CD4-positive, CD25-positive, alpha-beta regulatory T cell (primary cell): ENCODE measurements around the gene APBB2. TPM values are rescaled to one million over a fixed set of nuclear protein-coding genes. Genes with fewer than 3 reads are reported as not detected.

ENCODE experiments used
- ATAC-seq, 2 donors: fragments of 150-1000 bp; cut with Tn5 transposase; one replicate each; pipeline ENCODE4 v1.10.0; 2021; ENCODE audit warnings: low read depth in 2 of 2, moderate number of reproducible peaks in 2 of 2, moderate library complexity in 1 of 2
- DNase-seq, 3 donors: peaks; one replicate each; pipeline versions ENCODE4 v3.0.0 to v3.0.0-alpha.2; 2012 to 2022; ENCODE audit warnings: mixed read lengths in 1 of 3
- H3K27ac ChIP-seq: one replicate; pipeline ENCODE4 v1.7.0; 2013; ENCODE audit warnings: mild to moderate bottlenecking, low read length; ENCODE audit not compliant: insufficient read depth, poor library complexity, severe bottlenecking
- H3K27me3 ChIP-seq: one replicate; pipeline ENCODE4 v1.7.0; 2013; ENCODE audit warnings: low read length; ENCODE audit not compliant: control insufficient read depth, insufficient read depth
- H3K36me3 ChIP-seq: one replicate; pipeline ENCODE4 v1.7.0; 2013; ENCODE audit warnings: mild to moderate bottlenecking, low read length, moderate library complexity; ENCODE audit not compliant: control insufficient read depth, insufficient read depth
- H3K4me1 ChIP-seq: 2 replicates; pipeline ENCODE4 v1.7.0; 2013; ENCODE audit warnings: mild to moderate bottlenecking, low read length; ENCODE audit not compliant: insufficient read depth, control insufficient read depth, poor library complexity, severe bottlenecking
- H3K4me3 ChIP-seq: one replicate; pipeline ENCODE4 v1.7.0; 2013; ENCODE audit warnings: low read depth, mild to moderate bottlenecking, low read length, moderate library complexity
- H3K9me3 ChIP-seq, 2 experiments: 1 replicate in 1 of 2; 2 replicates in 1 of 2; pipeline ENCODE4 v1.7.0; 2013; ENCODE audit warnings: low read length in 2 of 2, mild to moderate bottlenecking in 1 of 2, moderate library complexity in 1 of 2; ENCODE audit not compliant: control insufficient read depth in 2 of 2
- H3K27ac Mint-ChIP-seq, 3 donors: one replicate each; pipeline ENCODE4 v1.8.0; 2020 to 2022; ENCODE audit warnings: mild to moderate bottlenecking in 3 of 3, mixed read lengths in 3 of 3, moderate library complexity in 2 of 3
- H3K27me3 Mint-ChIP-seq: one replicate; pipeline ENCODE4 v1.8.0; 2022; ENCODE audit warnings: mild to moderate bottlenecking, mixed read lengths
- H3K36me3 Mint-ChIP-seq: one replicate; pipeline ENCODE4 v1.8.0; 2020; ENCODE audit warnings: mixed read lengths
- H3K4me1 Mint-ChIP-seq, 4 donors: one replicate each; pipeline ENCODE4 v1.8.0; 2020 to 2022; ENCODE audit warnings: mixed read lengths in 4 of 4, mild to moderate bottlenecking in 1 of 4
- H3K4me3 Mint-ChIP-seq, 4 donors: one replicate each; pipeline ENCODE4 v1.8.0; 2020 to 2022; ENCODE audit warnings: mild to moderate bottlenecking in 4 of 4, mixed read lengths in 4 of 4, moderate library complexity in 3 of 4
- H3K9me3 Mint-ChIP-seq, 7 donors: one replicate each; pipeline ENCODE4 v1.8.0; 2020 to 2022; ENCODE audit warnings: mixed read lengths in 7 of 7, mild to moderate bottlenecking in 3 of 7, moderate library complexity in 2 of 7
- polyA plus RNA-seq, 4 donors: library from polyadenylated mRNA; unstranded; fragments of 300-500 nt; fragmentation: Illumina TruSeq; gene quantifications; one replicate each; pipeline ENCODE4 v1.2.3, GENCODE V29; 2021
- total RNA-seq: library from RNA; stranded (reverse); gene quantifications from one replicate; pipeline ENCODE4 v1.2.3, GENCODE V29; 2022

APBB2 gene
- total and polyA plus RNA-seq, 5 donors from 2014 or later: not detected

- Histone ChIP-seq H3K36me3 (no peaks in the 10 kb centered on the region), H3K27ac (no peak overlapping the region), H3K27me3 (peaks cover 2% of the 10 kb centered on the region), H3K9me3 (no peaks in the 10 kb centered on the region), H3K4me3 (no peak overlapping the region), H3K4me1 (no peaks in the 10 kb centered on the region)
- H3K27ac Mint-ChIP-seq: no peak overlapping the region
- no peaks in the 10 kb centered on the region for H3K36me3 Mint-ChIP-seq
- H3K4me3 Mint-ChIP-seq: no peak overlapping the region
- ATAC-seq (no peak), DNase-seq (no peak)
- H3K27me3 Mint-ChIP-seq: peaks cover 31% of the 10 kb centered on the region
- no peaks in the 10 kb centered on the region for H3K9me3 Mint-ChIP-seq
- H3K4me1 Mint-ChIP-seq: no peaks in the 10 kb centered on the region
Measured at GRCh38 chr4:40789031-40789430, 425.3 kb downstream of the APBB2 start.

DNA sequence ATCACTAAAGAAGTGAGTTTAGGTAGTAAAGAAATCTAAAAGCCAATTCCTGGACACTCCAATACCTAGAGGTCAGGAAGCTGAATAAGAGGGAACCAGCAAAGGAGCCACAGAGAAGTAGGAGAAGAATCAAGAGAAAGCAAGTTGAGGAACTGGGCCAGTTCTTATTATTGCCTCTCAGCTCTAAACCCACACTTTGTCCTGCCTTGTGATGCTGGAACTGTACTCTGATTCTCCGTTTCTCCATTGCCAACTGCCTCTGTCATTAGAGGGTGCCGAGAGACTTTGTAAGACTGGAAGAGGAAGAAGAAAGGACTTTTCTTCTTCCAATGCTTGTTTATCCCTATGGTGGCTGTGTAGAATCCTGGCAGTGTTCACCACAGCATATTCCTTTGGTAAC, 426.0 kb downstream of the APBB2 start:
- ATAC-seq (no peak), DNase-seq (no peak)
- Histone ChIP-seq H3K4me3 (no peak overlapping the region), H3K27me3 (peaks cover 2% of the 10 kb centered on the region), H3K27ac (no peak overlapping the region), H3K9me3 (no peaks in the 10 kb centered on the region), H3K36me3 (no peaks in the 10 kb centered on the region), H3K4me1 (no peaks in the 10 kb centered on the region)
- Mint-ChIP-seq H3K27me3 (peaks cover 32% of the 10 kb centered on the region), H3K27ac (no peak overlapping the region), H3K4me3 (no peak overlapping the region), H3K4me1 (no peaks in the 10 kb centered on the region), H3K9me3 (peaks cover 0 to 4% (median 0%) of the 10 kb centered on the region in 7 donors), H3K36me3 (no peaks in the 10 kb centered on the region)

- Histone ChIP-seq H3K27me3 (peaks cover 2% of the 10 kb centered on the region), H3K4me3 (no peak overlapping the region), H3K9me3 (no peaks in the 10 kb centered on the region), H3K27ac (no peak overlapping the region), H3K36me3 (no peaks in the 10 kb centered on the region), H3K4me1 (no peaks in the 10 kb centered on the region)
- ATAC-seq (no peak), DNase-seq (no peak)
- Mint-ChIP-seq H3K4me1 (no peaks in the 10 kb centered on the region), H3K36me3 (no peaks in the 10 kb centered on the region), H3K27me3 (peaks cover 32% of the 10 kb centered on the region), H3K4me3 (no peak overlapping the region), H3K9me3 (peaks cover 0 to 4% (median 0%) of the 10 kb centered on the region in 7 donors), H3K27ac (no peak overlapping the region)
Measured at GRCh38 chr4:40785727-40786126, 428.6 kb downstream of the APBB2 start.

DNA sequence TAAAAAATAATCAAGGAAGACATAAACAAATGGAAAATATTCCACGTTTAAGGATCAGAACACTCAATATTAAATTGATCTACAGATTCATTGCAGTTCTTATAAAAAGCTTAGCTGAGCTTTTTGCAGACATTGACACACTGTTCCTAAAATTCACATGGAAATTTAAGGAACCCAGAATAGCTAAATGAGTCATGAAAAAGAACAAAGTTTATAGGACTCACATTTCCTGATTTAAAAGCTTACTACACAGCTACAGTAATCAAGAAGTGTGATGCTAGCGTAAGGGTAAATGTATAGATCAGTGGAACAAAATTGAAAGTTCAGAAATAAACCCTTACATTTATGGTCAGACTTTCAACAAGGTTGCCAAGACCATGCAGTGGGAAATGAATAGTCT, 431.5 kb downstream of the APBB2 start:
- Histone ChIP-seq H3K27ac (no peak overlapping the region), H3K36me3 (no peaks in the 10 kb centered on the region), H3K9me3 (no peaks in the 10 kb centered on the region), H3K4me1 (no peaks in the 10 kb centered on the region), H3K27me3 (no peaks in the 10 kb centered on the region), H3K4me3 (no peak overlapping the region)
- DNase-seq (no peak), ATAC-seq (no peak)
- Mint-ChIP-seq H3K27me3 (peaks cover 37% of the 10 kb centered on the region), H3K4me1 (no peaks in the 10 kb centered on the region), H3K36me3 (no peaks in the 10 kb centered on the region), H3K27ac (no peak overlapping the region), H3K9me3 (peaks cover 0 to 4% (median 0%) of the 10 kb centered on the region in 7 donors), H3K4me3 (no peak overlapping the region)

- DNase-seq (no peak), ATAC-seq (no peak)
- Mint-ChIP-seq H3K4me3 (no peak overlapping the region), H3K9me3 (peaks cover 0 to 5% (median 0%) of the 10 kb centered on the region in 7 donors), H3K4me1 (no peaks in the 10 kb centered on the region), H3K27me3 (peaks cover 33% of the 10 kb centered on the region), H3K27ac (no peak overlapping the region), H3K36me3 (no peaks in the 10 kb centered on the region)
- no peak overlapping the region for H3K27ac ChIP-seq
- no peak overlapping the region for H3K4me3 ChIP-seq
- no peaks in the 10 kb centered on the region for H3K9me3 ChIP-seq
- no peaks in the 10 kb centered on the region for H3K4me1 ChIP-seq
- H3K36me3 ChIP-seq: no peaks in the 10 kb centered on the region
- peaks cover 2% of the 10 kb centered on the region for H3K27me3 ChIP-seq
Measured at GRCh38 chr4:40778090-40778489, 436.3 kb downstream of the APBB2 start.

- Histone ChIP-seq H3K36me3 (no peaks in the 10 kb centered on the region), H3K9me3 (no peaks in the 10 kb centered on the region), H3K27me3 (no peaks in the 10 kb centered on the region), H3K27ac (no peak overlapping the region), H3K4me1 (no peaks in the 10 kb centered on the region), H3K4me3 (no peak overlapping the region)
- DNase-seq (no peak), ATAC-seq (no peak)
- Mint-ChIP-seq H3K36me3 (no peaks in the 10 kb centered on the region), H3K27me3 (peaks cover 26% of the 10 kb centered on the region), H3K4me1 (no peaks in the 10 kb centered on the region), H3K9me3 (peaks cover 0 to 2% (median 0%) of the 10 kb centered on the region in 7 donors), H3K27ac (no peak overlapping the region), H3K4me3 (no peak overlapping the region)
Measured at GRCh38 chr4:40769266-40769665, 445.1 kb downstream of the APBB2 start.

DNA sequence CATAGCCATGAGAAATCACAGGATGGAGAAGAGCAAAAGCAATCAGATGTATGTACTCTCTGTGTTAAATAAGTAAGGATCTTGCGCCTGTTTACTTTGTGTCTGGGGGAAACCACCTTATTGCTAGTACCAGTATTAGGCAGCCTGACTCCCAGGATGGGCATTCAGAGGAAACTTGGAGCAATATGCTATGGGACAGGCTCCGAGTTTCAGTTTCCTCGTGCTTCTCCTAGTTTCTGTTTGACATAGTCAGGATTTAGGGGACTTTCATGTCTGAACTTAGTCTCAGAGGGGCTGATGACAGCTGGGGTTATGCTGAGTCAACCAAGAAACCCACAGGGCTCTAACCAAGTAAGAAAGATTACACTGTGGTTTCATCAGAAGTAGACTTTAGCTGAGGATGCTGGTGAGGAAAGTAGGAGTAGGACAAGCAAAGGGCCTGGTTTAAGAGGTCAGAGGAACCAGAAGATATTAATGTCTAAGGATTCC, 451.1 kb downstream of the APBB2 start:
- peak in 1 of 3 donors; percentile 46 for DNase-seq

More for the DNA sequence above, 451.1 kb downstream of the APBB2 start:
- Mint-ChIP-seq H3K27ac (no peak overlapping the region), H3K9me3 (peaks cover 0 to 1% (median 0%) of the 10 kb centered on the region in 7 donors), H3K27me3 (peaks cover 8% of the 10 kb centered on the region), H3K4me3 (no peak overlapping the region), H3K4me1 (peaks cover 0 to 8% (median 2%) of the 10 kb centered on the region in 4 donors), H3K36me3 (no peaks in the 10 kb centered on the region)
- ATAC-seq: peak in 1 of 2 donors; percentile 68
- Histone ChIP-seq H3K27ac (no peak overlapping the region), H3K9me3 (no peaks in the 10 kb centered on the region), H3K36me3 (no peaks in the 10 kb centered on the region), H3K4me3 (no peak overlapping the region), H3K4me1 (no peaks in the 10 kb centered on the region), H3K27me3 (no peaks in the 10 kb centered on the region)
